GM18861 (cell line): ENCODE measurements around the gene NLRC5.
"Not testable (repeated sequence)": the region's sequence is repeated elsewhere in the genome, so short reads cannot be mapped to it uniquely, and the experiment has no call there.

Source experiments
- ATAC-seq: cut with Tn5 transposase; IDR thresholded peaks from one replicate; pipeline ENCODE4 v1.9.1; 2021; ENCODE audit not compliant: unreplicated experiment

NLRC5 gene

GRCh38 chr16:56998352-56998751 is 9.0 kb downstream of the NLRC5 start:
- no peak for ATAC-seq

- no peak for ATAC-seq
Measured at GRCh38 chr16:56998861-56999260, 9.5 kb downstream of the NLRC5 start.

GRCh38 chr16:56999409-57000270 is 10.3 kb downstream of the NLRC5 start:
- peak; percentile 8 for ATAC-seq

- ATAC-seq, result peak; percentile 50
Measured at GRCh38 chr16:57000271-57001025, 11.1 kb downstream of the NLRC5 start.

- ATAC-seq, result no peak
Measured at GRCh38 chr16:57001026-57001679, 11.8 kb downstream of the NLRC5 start.

- ATAC-seq, result no peak
Measured at GRCh38 chr16:57003439-57004386, 14.4 kb downstream of the NLRC5 start.

- ATAC-seq, result no peak
Measured at GRCh38 chr16:57004387-57005250, 15.3 kb downstream of the NLRC5 start.

GRCh38 chr16:57005597-57005996 is 16.2 kb downstream of the NLRC5 start:
- ATAC-seq, result not testable (repeated sequence)

GRCh38 chr16:57007050-57007449 is 17.7 kb downstream of the NLRC5 start:
- no peak for ATAC-seq

GRCh38 chr16:57007530-57007929 is 18.2 kb downstream of the NLRC5 start:
- no peak for ATAC-seq

GRCh38 chr16:57008440-57008839 is 19.1 kb downstream of the NLRC5 start:
- ATAC-seq, result no peak

GRCh38 chr16:57009643-57010170 is 20.4 kb downstream of the NLRC5 start:
- no peak for ATAC-seq

GRCh38 chr16:57012353-57012752 is 23.0 kb downstream of the NLRC5 start:
- ATAC-seq, result no peak

GRCh38 chr16:57013229-57013628 is 23.9 kb downstream of the NLRC5 start:
- ATAC-seq, result no peak

GRCh38 chr16:57013902-57014301 is 24.5 kb downstream of the NLRC5 start:
- ATAC-seq, result no peak

GRCh38 chr16:57016301-57016700 is 26.9 kb downstream of the NLRC5 start:
- no peak for ATAC-seq

GRCh38 chr16:57016831-57017230 is 27.5 kb downstream of the NLRC5 start:
- ATAC-seq, result no peak

GRCh38 chr16:57017251-57017650 is 27.9 kb downstream of the NLRC5 start:
- no peak for ATAC-seq

- ATAC-seq, result no peak
Measured at GRCh38 chr16:57019746-57020145, 30.4 kb downstream of the NLRC5 start.
